Measurements from ENCODE around the gene SUDS3.

- TF ChIP-seq CTCF (IDR thresholded peaks at IDR 0.05; ENCODE audit: poor library complexity, severe bottlenecking) (no peak), EZH2 (IDR thresholded peaks at IDR 0.05; ENCODE audit: borderline replicate concordance, insufficient read depth, low read length, poor library complexity, severe bottlenecking) (no peak), POLR2AphosphoS5 (IDR thresholded peaks at IDR 0.05) (no peak), TAF1 (IDR thresholded peaks at IDR 0.05; ENCODE audit: low read depth) (no peak)
These were observed 25.9 kb downstream of the SUDS3 start for GRCh38 chr12:118402251-118402650.

All from neural cell (in vitro differentiated cells).